Keratinocyte (primary cell): ENCODE results near the gene FBXO42. TPM values are rescaled to one million over a fixed set of nuclear protein-coding genes. Genes with fewer than 3 reads are reported as not detected.

Experiments
- DNase-seq: peaks from one replicate; pipeline ENCODE4 v3.0.0-alpha.2; 2011; ENCODE audit warnings: low read depth, missing footprints, low spot score
- FAIRE-seq: peaks from 2 replicates; lab custom pipeline; 2011; peaks lifted over from hg19 to GRCh38; lab: Jason Lieb, UNC
- H2AFZ ChIP-seq: 2 replicates; pipeline ENCODE4 v1.6.0; 2012; ENCODE audit warnings: low read length, control low read depth, inconsistent platforms; ENCODE audit not compliant: control insufficient read depth
- H3K27ac ChIP-seq: 2 replicates; pipeline ENCODE4 v1.5.1; 2011; ENCODE audit warnings: low read length; ENCODE audit not compliant: control insufficient read depth, insufficient read depth
- H3K27me3 ChIP-seq: 3 replicates; pipeline ENCODE4 v1.6.0; 2011; ENCODE audit warnings: low read length; ENCODE audit not compliant: control insufficient read depth, insufficient read depth; ENCODE audit errors: extremely low read depth
- H3K36me3 ChIP-seq, 2 experiments: 2 replicates in 1 of 2; 3 replicates in 1 of 2; pipeline ENCODE4 v1.5.1; 2011; ENCODE audit warnings: low read length in 2 of 2, mild to moderate bottlenecking in 1 of 2; ENCODE audit not compliant: control insufficient read depth in 2 of 2, insufficient read depth in 2 of 2; ENCODE audit errors: extremely low read depth in 1 of 2
- H3K4me1 ChIP-seq: 3 replicates; pipeline ENCODE4 v1.5.1; 2011; ENCODE audit warnings: low read length; ENCODE audit not compliant: control insufficient read depth, insufficient read depth; ENCODE audit errors: extremely low read depth
- H3K4me2 ChIP-seq: 3 replicates; pipeline ENCODE4 v1.6.0; 2011; ENCODE audit warnings: low read depth, low read length; ENCODE audit not compliant: control insufficient read depth, insufficient read depth; ENCODE audit errors: extremely low read depth
- H3K4me3 ChIP-seq, 3 experiments: fragments of 200-600 bp in 1 of 3; sonication (generic) in 1 of 3; 2 replicates in 2 of 3; 3 replicates in 1 of 3; pipeline ENCODE4 v1.5.1; 2011 to 2016; ENCODE audit warnings: low read length in 3 of 3, mild to moderate bottlenecking in 3 of 3, control low read depth in 2 of 3, inconsistent platforms in 1 of 3, low read depth in 1 of 3, mixed read lengths in 1 of 3, mixed run types in 1 of 3, moderate library complexity in 1 of 3; ENCODE audit not compliant: control insufficient read depth in 2 of 3, insufficient read depth in 2 of 3; ENCODE audit errors: extremely low read depth in 1 of 3
- H3K79me2 ChIP-seq: 2 replicates; pipeline ENCODE4 v1.6.0; 2012; ENCODE audit warnings: low read length; ENCODE audit not compliant: control insufficient read depth, insufficient read depth
- H3K9ac ChIP-seq: 3 replicates; pipeline ENCODE4 v1.6.0; 2011; ENCODE audit warnings: low read length; ENCODE audit not compliant: control insufficient read depth, insufficient read depth; ENCODE audit errors: extremely low read depth
- H3K9me1 ChIP-seq: 3 replicates; pipeline ENCODE4 v1.6.0; 2011; ENCODE audit warnings: low read length; ENCODE audit not compliant: control insufficient read depth, insufficient read depth; ENCODE audit errors: extremely low read depth
- H3K9me3 ChIP-seq: 2 replicates; pipeline ENCODE4 v1.5.1; 2012; ENCODE audit warnings: low read depth, low read length; ENCODE audit not compliant: control insufficient read depth
- H4K20me1 ChIP-seq: 3 replicates; pipeline ENCODE4 v1.6.0; 2011; ENCODE audit warnings: low read length; ENCODE audit not compliant: control insufficient read depth, insufficient read depth; ENCODE audit errors: extremely low read depth
- CTCF ChIP-seq, 3 experiments: IDR thresholded peaks in 1 of 3; conservative IDR thresholded peaks in 1 of 3; optimal IDR thresholded peaks in 1 of 3; 2 replicates in 2 of 3; 3 replicates in 1 of 3; pipeline versions ENCODE3 to v1.5.1; 2011; ENCODE audit warnings: low read length in 3 of 3, mild to moderate bottlenecking in 3 of 3, moderate library complexity in 2 of 3, control low read depth in 1 of 3, inconsistent platforms in 1 of 3; ENCODE audit not compliant: insufficient read depth in 2 of 3; ENCODE audit errors: extremely low read depth in 1 of 3
- EZH2 ChIP-seq: IDR thresholded peaks from one replicate; pipeline ENCODE4 v1.6.1; 2012; ENCODE audit warnings: inconsistent platforms, mild to moderate bottlenecking, low read length, moderate library complexity
- dilution Hi-C: fragments of 300-500 bp; cut with MboI; formaldehyde crosslinking; loops from one replicate; pipeline ENCODE4 v1.7.0; 2020; ENCODE audit warnings: low sequenced_read_pairs; ENCODE audit not compliant: extremely low pct_ligation_motif_present
- polyA plus RNA-seq, 5 experiments: library from polyadenylated mRNA; depleted of rRNA in 3 of 5; stranded (reverse) in 3 of 5; stranded (forward) in 1 of 5; unstranded in 1 of 5; fragments of >200 nt; gene quantifications; 1 replicate in 1 of 5; 2 replicates in 3 of 5; 3 replicates in 1 of 5; pipeline versions ENCODE4 v1.2.1 to v1.2.3, GENCODE V29; 2011 to 2012; ENCODE audit warnings: missing spikeins in 2 of 5, low read depth in 1 of 5, low replicate concordance in 1 of 5

The FBXO42 gene
- polyA plus RNA-seq, 1 donor (not counting 4 experiments of a cell fraction or from before 2014, with no cell fraction given) = 14.1 TPM

GRCh38 chr1:16242556-16243214 lies 109.6 kb downstream of the FBXO42 start:
- H4K20me1 ChIP-seq = no peaks in the 10 kb centered on the region
- no peaks in the 10 kb centered on the region for H3K79me2 ChIP-seq
- no peak overlapping the region for H3K27ac ChIP-seq
- DNase-seq = no peak
- H3K9ac ChIP-seq = no peak overlapping the region
- no peaks in the 10 kb centered on the region for H3K27me3 ChIP-seq
- H3K9me3 ChIP-seq = no peaks in the 10 kb centered on the region
- no peak overlapping the region for H3K4me2 ChIP-seq
- peaks cover 5% of the 10 kb centered on the region for H3K4me1 ChIP-seq
- no peaks in the 10 kb centered on the region for H3K9me1 ChIP-seq
- H3K4me3 ChIP-seq = no peak overlapping the region
- TF ChIP-seq EZH2 = no peak
- TF ChIP-seq CTCF (optimal IDR thresholded peaks at IDR 0.05 in 1 of 3, IDR thresholded peaks at IDR 0.05 in 1 of 3, conservative IDR thresholded peaks at IDR 0.05 in 1 of 3; ENCODE audit: extremely low read depth in 1 of 3, insufficient read depth in 2 of 3, low read length in 3 of 3) = no peak
- dilution Hi-C loops = no loop called here
- no peak overlapping the region for H2AFZ ChIP-seq
- H3K36me3 ChIP-seq = peaks cover 4% of the 10 kb centered on the region in 2 experiments
- no peak for FAIRE-seq

- H3K4me2 ChIP-seq = no peak overlapping the region
- no peaks in the 10 kb centered on the region for H3K9me3 ChIP-seq
- dilution Hi-C loops = no loop called here
- H3K9me1 ChIP-seq = no peaks in the 10 kb centered on the region
- no peak overlapping the region for H3K4me3 ChIP-seq
- DNase-seq (no peak), FAIRE-seq (no peak)
- no peaks in the 10 kb centered on the region for H4K20me1 ChIP-seq
- no peak for TF ChIP-seq EZH2
- TF ChIP-seq CTCF (optimal IDR thresholded peaks at IDR 0.05 in 1 of 3, IDR thresholded peaks at IDR 0.05 in 1 of 3, conservative IDR thresholded peaks at IDR 0.05 in 1 of 3; ENCODE audit: extremely low read depth in 1 of 3, insufficient read depth in 2 of 3, low read length in 3 of 3) = no peak
- H3K9ac ChIP-seq = no peak overlapping the region
- H3K27ac ChIP-seq = no peak overlapping the region
- H3K27me3 ChIP-seq = no peaks in the 10 kb centered on the region
- peaks cover 0 to 4% of the 10 kb centered on the region in 2 experiments for H3K36me3 ChIP-seq
- peaks cover 14% of the 10 kb centered on the region for H3K4me1 ChIP-seq
- no peaks in the 10 kb centered on the region for H3K79me2 ChIP-seq
- H2AFZ ChIP-seq = no peak overlapping the region
These were observed 111.0 kb downstream of the FBXO42 start for GRCh38 chr1:16241221-16241708.
